B cell (primary cell): ENCODE measurements around the gene CCDC74A. TPM values are rescaled to one million over a fixed set of nuclear protein-coding genes. Genes with fewer than 3 reads are reported as not detected.
"Not testable (repeated sequence)": the region's sequence is repeated elsewhere in the genome, so short reads cannot be mapped to it uniquely, and the experiment has no call there.

ENCODE experiments used
- ATAC-seq: fragments of 200-7000 bp; cut with Tn5 transposase; one replicate; pipeline ENCODE4 v1.10.0; 2021; ENCODE audit warnings: low read depth, mild to moderate bottlenecking, moderate number of reproducible peaks, moderate library complexity
- CTCF ChIA-PET: fragments of 350-600 bp; sonication (Branson Sonifier 250); formaldehyde crosslinking; loops from one replicate; lab custom pipeline; 2021; ENCODE audit warnings: antibody characterized with exemption, inconsistent platforms; lab: Charles Lee
- POLR2A ChIA-PET: fragments of 350-600 bp; sonication (Branson Sonifier 250); formaldehyde crosslinking; loops from one replicate; lab custom pipeline; 2021; ENCODE audit warnings: antibody characterized with exemption; lab: Charles Lee
- DNase-seq: peaks from one replicate; pipeline ENCODE4 v3.0.0; 2013
- H2AFZ ChIP-seq: 2 replicates; pipeline ENCODE4 v1.6.1; 2012; ENCODE audit warnings: mild to moderate bottlenecking, low read depth, low read length; ENCODE audit not compliant: insufficient read depth, poor library complexity, severe bottlenecking
- H3K27ac ChIP-seq, 2 donors: 1 replicate in 1 of 2; 2 replicates in 1 of 2; pipeline ENCODE4 v1.5.1; 2012 to 2013; ENCODE audit warnings: low read length in 2 of 2, mild to moderate bottlenecking in 2 of 2, moderate library complexity in 1 of 2
- H3K27me3 ChIP-seq, 4 experiments: fragments of 200-600 bp in 1 of 4; sonication (generic) in 1 of 4; replicated peaks in 1 of 4; 1 replicate in 2 of 4; 2 replicates in 2 of 4; pipeline versions ENCODE4 v1.6.1 to v1.7.0; 2013 to 2016; ENCODE audit warnings: low read length in 3 of 4, mild to moderate bottlenecking in 2 of 4, mixed read lengths in 1 of 4, moderate library complexity in 1 of 4; ENCODE audit not compliant: insufficient read depth in 4 of 4, control insufficient read depth in 3 of 4; ENCODE audit errors: control extremely low read depth in 1 of 4
- H3K36me3 ChIP-seq, 2 experiments: replicated peaks in 1 of 2; 1 replicate in 1 of 2; 2 replicates in 1 of 2; pipeline versions ENCODE4 v1.6.1 to v1.7.1; 2013; ENCODE audit warnings: low read length in 1 of 2; ENCODE audit not compliant: insufficient read depth in 2 of 2, control insufficient read depth in 1 of 2; ENCODE audit errors: control extremely low read depth in 1 of 2, extremely low read depth in 1 of 2
- H3K4me1 ChIP-seq, 2 donors: fragments of 200-600 bp in 1 of 2; sonication (generic) in 1 of 2; 1 replicate in 1 of 2; 2 replicates in 1 of 2; pipeline versions ENCODE4 v1.5.1 to v1.6.1; 2013 to 2017; ENCODE audit warnings: low read length in 2 of 2; ENCODE audit not compliant: control insufficient read depth in 2 of 2, insufficient read depth in 2 of 2
- H3K4me2 ChIP-seq: replicated peaks from 2 replicates; pipeline ENCODE3; 2012; ENCODE audit warnings: mild to moderate bottlenecking, low read depth, low read length; ENCODE audit not compliant: poor library complexity, severe bottlenecking
- H3K4me3 ChIP-seq, 5 experiments: fragments of 200-600 bp in 1 of 5; sonication (generic) in 1 of 5; 1 replicate in 3 of 5; 2 replicates in 2 of 5; pipeline versions ENCODE4 v1.5.1 to v1.7.0; 2011 to 2016; ENCODE audit warnings: low read length in 4 of 5, mild to moderate bottlenecking in 4 of 5, low read depth in 2 of 5, control low read depth in 1 of 5, moderate library complexity in 1 of 5; ENCODE audit not compliant: insufficient read depth in 1 of 5; ENCODE audit errors: control extremely low read depth in 1 of 5, extremely low read depth in 1 of 5
- H3K79me2 ChIP-seq: fragments of 200-600 bp; sonication (generic); one replicate; pipeline ENCODE4 v1.6.0; 2016; ENCODE audit warnings: low read length; ENCODE audit not compliant: control insufficient read depth, insufficient read depth
- H3K9ac ChIP-seq: fragments of 200-600 bp; sonication (generic); 2 replicates; pipeline ENCODE4 v1.6.1; 2017; ENCODE audit warnings: mild to moderate bottlenecking, low read length, moderate library complexity
- H3K9me3 ChIP-seq, 3 donors: one replicate each; pipeline versions ENCODE4 v1.6.1 to v1.7.1; 2013; ENCODE audit warnings: low read length in 2 of 3; ENCODE audit not compliant: control insufficient read depth in 2 of 3, insufficient read depth in 1 of 3; ENCODE audit errors: control extremely low read depth in 1 of 3
- H4K20me1 ChIP-seq: 2 replicates; pipeline ENCODE4 v1.6.0; 2012; ENCODE audit warnings: mild to moderate bottlenecking, low read length; ENCODE audit not compliant: insufficient read depth, control insufficient read depth, poor library complexity, severe bottlenecking
- H3K27ac Mint-ChIP-seq: one replicate; pipeline ENCODE4 v1.8.0; 2021; ENCODE audit warnings: mixed read lengths
- H3K27me3 Mint-ChIP-seq: one replicate; pipeline ENCODE4 v1.8.0; 2021; ENCODE audit warnings: mixed read lengths
- H3K4me1 Mint-ChIP-seq: one replicate; pipeline ENCODE4 v1.8.0; 2021; ENCODE audit warnings: mixed read lengths
- H3K4me3 Mint-ChIP-seq: one replicate; pipeline ENCODE4 v1.8.0; 2021; ENCODE audit warnings: mixed read lengths
- H3K9me3 Mint-ChIP-seq: one replicate; pipeline ENCODE4 v1.8.0; 2022; ENCODE audit warnings: mixed read lengths; ENCODE audit not compliant: insufficient read depth
- CTCF ChIP-seq: fragments of 200-600 bp; IDR thresholded peaks from one replicate; pipeline ENCODE4 v1.8.0; 2022; ENCODE audit warnings: antibody characterized with exemption, mild to moderate bottlenecking
- EZH2 ChIP-seq: IDR thresholded peaks from 2 replicates; pipeline ENCODE4 v1.6.1; 2012; ENCODE audit warnings: borderline replicate concordance, low read depth, mild to moderate bottlenecking, moderate library complexity, low read length; ENCODE audit not compliant: insufficient read depth, poor library complexity, severe bottlenecking
- WGBS: methylation state at CpG from one replicate; pipeline ENCODE4 v1.1.5; 2013; ENCODE audit warnings: missing lambda C conversion rate; ENCODE audit not compliant: insufficient coverage; 5-methylcytosine and 5-hydroxymethylcytosine counted together
- intact Hi-C: fragments of 100-400 bp; cut with micrococcal nuclease; formaldehyde crosslinking; loops from one replicate; pipeline ENCODE4 v1.10.0; 2022
- polyA plus RNA-seq: library from polyadenylated mRNA; depleted of rRNA; stranded (reverse); fragments of >200 nt; gene quantifications from 2 replicates; pipeline ENCODE4 v1.2.3, GENCODE V29; 2012
- total RNA-seq, 2 donors: library from RNA; stranded (reverse); fragments of 120-200 nt in 1 of 2; gene quantifications; 1 replicate in 1 of 2; 2 replicates in 1 of 2; pipeline versions ENCODE4 v1.2.3 to v1.2.4, GENCODE V29; 2013 to 2022

The CCDC74A gene
- total and polyA plus RNA-seq, 2 donors (not counting 1 experiment from before 2014, with no cell fraction given): 3.1 TPM; not detected in 1

DNA sequence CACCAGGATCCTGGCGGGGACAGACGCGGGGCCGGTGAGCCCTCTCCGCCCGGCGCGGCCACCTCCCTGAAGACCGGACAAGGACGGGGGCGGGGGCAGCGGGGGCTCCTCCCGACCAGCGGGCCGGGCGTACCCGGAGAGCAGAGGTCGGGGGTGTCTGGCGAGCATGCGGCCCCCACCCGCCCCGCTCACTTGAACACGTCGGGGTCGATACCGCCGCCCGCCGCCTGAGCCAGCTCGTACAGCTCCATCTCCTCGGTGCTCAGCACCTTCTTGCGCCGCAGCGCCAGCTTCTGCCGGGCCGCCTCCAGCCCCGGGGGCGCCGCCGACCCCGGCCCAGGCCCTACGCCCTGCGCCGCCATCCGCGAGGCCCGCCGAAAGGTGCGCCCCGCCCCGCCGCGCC is 35.7 kb upstream of the CCDC74A start, which contains the start of gene MZT2A:
Gene MZT2A, minus strand, starts transcription at position 383 of the 403 bp plus-strand sequence. Its CDS starts 21 bp downstream, at position 362.
- H3K27me3 Mint-ChIP-seq, H3K9me3 Mint-ChIP-seq, H3K27me3 ChIP-seq, H3K9me3 ChIP-seq, H3K36me3 ChIP-seq, DNase-seq: not testable (repeated sequence)
- ATAC-seq: peak; percentile 3
- H4K20me1 ChIP-seq: peaks cover 16% of the 10 kb centered on the region
- peak within 1 kb of the TSS; percentile 94 for H3K4me3 Mint-ChIP-seq
- WGBS: under 1% methylated on average over 53 of the region's 53 CpGs
- H3K9ac ChIP-seq: peak within 1 kb of the TSS; percentile 98
- intact Hi-C loops: loop anchor here (2.0 to 10.0 kb wide), 5 partner anchors 387 to 1311 kb away; partner anchors contain the start of genes FAM168B, IMP4, PLEKHB2 and SMPD4
- H3K4me1 Mint-ChIP-seq: peaks cover 29% of the 10 kb centered on the region
- peak within 1 kb of the TSS; percentile 94 for H2AFZ ChIP-seq
- ChIA-PET CTCF (interaction anchor here (1.2 to 4.5 kb wide), 4 partner anchors 79 to 695 kb away, joined by 3 to 28 read pairs (median 4); no protein-coding TSS in a partner anchor), POLR2A (interaction anchor here (0.6 to 1.0 kb wide), 3 partner anchors 190 to 398 kb away, joined by 3 to 12 read pairs (median 9); partner anchors contain the start of gene FAM168B)
- peak within 1 kb of the TSS; percentile 25 to 98 (median 84) for H3K4me3 ChIP-seq
- H3K27ac ChIP-seq: peak within 1 kb of the TSS; percentile 80 to 94
- H3K27ac Mint-ChIP-seq: peak within 1 kb of the TSS; percentile 97
- H3K4me2 ChIP-seq: peak within 1 kb of the TSS; percentile 96
- H3K4me1 ChIP-seq: peaks cover 24 to 29% of the 10 kb centered on the region in 2 donors
- H3K79me2 ChIP-seq: peaks cover 70% of the 10 kb centered on the region

- H3K27me3 ChIP-seq: no peaks in the 10 kb centered on the region
- Mint-ChIP-seq H3K27me3 (no peaks in the 10 kb centered on the region), H3K27ac (peak overlapping the region; percentile 97), H3K9me3 (no peaks in the 10 kb centered on the region), H3K4me3 (peak overlapping the region; percentile 94), H3K4me1 (peaks cover 29% of the 10 kb centered on the region)
- H3K4me2 ChIP-seq: peak overlapping the region; percentile 96
- H3K4me3 ChIP-seq: peak overlapping the region; percentile 25 to 98 (median 84)
- H4K20me1 ChIP-seq: peaks cover 16% of the 10 kb centered on the region
- H2AFZ ChIP-seq: peak overlapping the region; percentile 94
- peaks cover 0 to 7% of the 10 kb centered on the region in 2 experiments for H3K36me3 ChIP-seq
- TF ChIP-seq EZH2 (no peak), CTCF (peak; percentile 87)
- H3K9ac ChIP-seq: peak overlapping the region; percentile 98
- peak overlapping the region; percentile 80 to 94 for H3K27ac ChIP-seq
- peaks cover 24 to 29% of the 10 kb centered on the region in 2 donors for H3K4me1 ChIP-seq
- peaks cover 70% of the 10 kb centered on the region for H3K79me2 ChIP-seq
- ATAC-seq (peak; percentile 84), DNase-seq (peak; percentile 98)
- WGBS: 1% methylated on average over 79 of the region's 79 CpGs
- ChIA-PET CTCF (interaction anchor here (0.6 to 4.5 kb wide), 9 partner anchors 12 to 696 kb away, joined by 3 to 28 read pairs (median 4); partner anchors contain the start of gene CCDC74A), POLR2A (interaction anchor here (0.6 to 1.0 kb wide), 4 partner anchors 190 to 1150 kb away, joined by 3 to 12 read pairs (median 6); partner anchors contain the start of gene FAM168B)
- H3K9me3 ChIP-seq: no peaks in the 10 kb centered on the region
- intact Hi-C loops: loop anchor here (1.0 to 10.0 kb wide), 6 partner anchors 35 to 1312 kb away; partner anchors contain the start of genes CCDC74A, FAM168B, IMP4 and PLEKHB2
Measured at GRCh38 chr2:131492418-131493198, 35.1 kb upstream of the CCDC74A start.
